Liver (tissue), 3 donors: ENCODE measurements around the gene VGLL4.

ENCODE experiments used
- RXRA ChIP-seq, 2 donors: IDR thresholded peaks; 2 replicates each; pipeline ENCODE4 v1.6.1; 2017 to 2018; ENCODE audit warnings: antibody characterized with exemption in 2 of 2, mild to moderate bottlenecking in 1 of 2
- TF ChIP-seq, protein P1 (sequence below): IDR thresholded peaks from 2 replicates; pipeline ENCODE4 v1.6.1; 2016; ENCODE audit warnings: antibody characterized with exemption, mild to moderate bottlenecking
- TF ChIP-seq, protein P2 (sequence below): fragments of 150-350 bp; IDR thresholded peaks from 2 replicates; pipeline ENCODE4 v1.5.1; 2017; ENCODE audit warnings: improper control_type of control experiment, low read depth, low read length; ENCODE audit not compliant: missing input control
- donor health status: healthy.
- donor health status: healthy.

DNA sequence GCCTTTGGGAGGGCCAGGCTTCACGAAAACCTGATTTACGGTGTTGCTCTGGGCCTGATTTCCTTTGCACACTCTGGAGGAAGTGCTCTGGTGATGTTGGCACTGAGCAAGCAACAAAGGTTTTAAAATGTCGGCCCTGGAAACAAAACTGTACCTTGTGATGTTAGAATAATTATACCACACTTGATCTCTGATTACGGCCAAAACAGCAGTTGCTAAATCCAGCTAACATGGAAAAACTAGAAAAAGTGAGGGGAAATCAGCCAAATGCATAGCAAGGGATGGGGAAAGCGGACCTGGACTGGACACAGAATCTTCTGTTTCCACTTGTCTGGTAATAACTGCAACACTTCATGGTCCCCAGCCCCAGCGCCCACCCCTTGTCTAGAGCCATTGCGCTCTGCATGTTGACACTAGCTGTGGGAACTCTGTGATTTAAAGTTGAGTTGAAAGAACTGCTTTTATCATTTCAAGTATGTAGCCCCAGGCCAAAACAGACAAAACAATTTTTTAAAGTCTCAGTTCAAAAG is 120.1 kb downstream of the VGLL4 start:
- no peak for TF ChIP-seq RXRA (IDR thresholded peaks at IDR 0.05)
- TF ChIP-seq, protein P1, sequence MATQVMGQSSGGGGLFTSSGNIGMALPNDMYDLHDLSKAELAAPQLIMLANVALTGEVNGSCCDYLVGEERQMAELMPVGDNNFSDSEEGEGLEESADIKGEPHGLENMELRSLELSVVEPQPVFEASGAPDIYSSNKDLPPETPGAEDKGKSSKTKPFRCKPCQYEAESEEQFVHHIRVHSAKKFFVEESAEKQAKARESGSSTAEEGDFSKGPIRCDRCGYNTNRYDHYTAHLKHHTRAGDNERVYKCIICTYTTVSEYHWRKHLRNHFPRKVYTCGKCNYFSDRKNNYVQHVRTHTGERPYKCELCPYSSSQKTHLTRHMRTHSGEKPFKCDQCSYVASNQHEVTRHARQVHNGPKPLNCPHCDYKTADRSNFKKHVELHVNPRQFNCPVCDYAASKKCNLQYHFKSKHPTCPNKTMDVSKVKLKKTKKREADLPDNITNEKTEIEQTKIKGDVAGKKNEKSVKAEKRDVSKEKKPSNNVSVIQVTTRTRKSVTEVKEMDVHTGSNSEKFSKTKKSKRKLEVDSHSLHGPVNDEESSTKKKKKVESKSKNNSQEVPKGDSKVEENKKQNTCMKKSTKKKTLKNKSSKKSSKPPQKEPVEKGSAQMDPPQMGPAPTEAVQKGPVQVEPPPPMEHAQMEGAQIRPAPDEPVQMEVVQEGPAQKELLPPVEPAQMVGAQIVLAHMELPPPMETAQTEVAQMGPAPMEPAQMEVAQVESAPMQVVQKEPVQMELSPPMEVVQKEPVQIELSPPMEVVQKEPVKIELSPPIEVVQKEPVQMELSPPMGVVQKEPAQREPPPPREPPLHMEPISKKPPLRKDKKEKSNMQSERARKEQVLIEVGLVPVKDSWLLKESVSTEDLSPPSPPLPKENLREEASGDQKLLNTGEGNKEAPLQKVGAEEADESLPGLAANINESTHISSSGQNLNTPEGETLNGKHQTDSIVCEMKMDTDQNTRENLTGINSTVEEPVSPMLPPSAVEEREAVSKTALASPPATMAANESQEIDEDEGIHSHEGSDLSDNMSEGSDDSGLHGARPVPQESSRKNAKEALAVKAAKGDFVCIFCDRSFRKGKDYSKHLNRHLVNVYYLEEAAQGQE, result no peak
- TF ChIP-seq, protein P2, sequence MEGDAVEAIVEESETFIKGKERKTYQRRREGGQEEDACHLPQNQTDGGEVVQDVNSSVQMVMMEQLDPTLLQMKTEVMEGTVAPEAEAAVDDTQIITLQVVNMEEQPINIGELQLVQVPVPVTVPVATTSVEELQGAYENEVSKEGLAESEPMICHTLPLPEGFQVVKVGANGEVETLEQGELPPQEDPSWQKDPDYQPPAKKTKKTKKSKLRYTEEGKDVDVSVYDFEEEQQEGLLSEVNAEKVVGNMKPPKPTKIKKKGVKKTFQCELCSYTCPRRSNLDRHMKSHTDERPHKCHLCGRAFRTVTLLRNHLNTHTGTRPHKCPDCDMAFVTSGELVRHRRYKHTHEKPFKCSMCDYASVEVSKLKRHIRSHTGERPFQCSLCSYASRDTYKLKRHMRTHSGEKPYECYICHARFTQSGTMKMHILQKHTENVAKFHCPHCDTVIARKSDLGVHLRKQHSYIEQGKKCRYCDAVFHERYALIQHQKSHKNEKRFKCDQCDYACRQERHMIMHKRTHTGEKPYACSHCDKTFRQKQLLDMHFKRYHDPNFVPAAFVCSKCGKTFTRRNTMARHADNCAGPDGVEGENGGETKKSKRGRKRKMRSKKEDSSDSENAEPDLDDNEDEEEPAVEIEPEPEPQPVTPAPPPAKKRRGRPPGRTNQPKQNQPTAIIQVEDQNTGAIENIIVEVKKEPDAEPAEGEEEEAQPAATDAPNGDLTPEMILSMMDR, result no peak
